ENCODE measurements around the gene CMIP.
"Not testable (repeated sequence)": the region's sequence is repeated elsewhere in the genome, so short reads cannot be mapped to it uniquely, and the experiment has no call there.

CMIP gene

GRCh38 chr16:81718637-81719036, 274.0 kb downstream of the CMIP start:
- no peak for DNase-seq (ENCODE audit: low read depth in 2 of 2)

GRCh38 chr16:81719993-81720392, 275.4 kb downstream of the CMIP start:
- no peak for DNase-seq (ENCODE audit: low read depth in 2 of 2)

- no peak for DNase-seq (ENCODE audit: low read depth in 2 of 2)
These were observed 276.6 kb downstream of the CMIP start for GRCh38 chr16:81720973-81721906.

GRCh38 chr16:81723098-81723723, 278.6 kb downstream of the CMIP start:
- peak in 1 of 2 donors; percentile 28 for DNase-seq (ENCODE audit: low read depth in 2 of 2)

- DNase-seq (ENCODE audit: low read depth in 2 of 2): no peak
These were observed 283.8 kb downstream of the CMIP start for GRCh38 chr16:81728435-81728834.

- no peak for DNase-seq (ENCODE audit: low read depth in 2 of 2)
These were observed 284.8 kb downstream of the CMIP start for GRCh38 chr16:81729451-81729850.

- peak; percentile 30 to 46 for DNase-seq (ENCODE audit: low read depth in 2 of 2)
These were observed 285.8 kb downstream of the CMIP start for GRCh38 chr16:81730090-81731051.

GRCh38 chr16:81731649-81732048, 287.0 kb downstream of the CMIP start:
- no peak for DNase-seq (ENCODE audit: low read depth in 2 of 2)

GRCh38 chr16:81732699-81733098, 288.1 kb downstream of the CMIP start:
- DNase-seq (ENCODE audit: low read depth in 2 of 2): no peak

GRCh38 chr16:81733295-81733694, 288.7 kb downstream of the CMIP start:
- DNase-seq (ENCODE audit: low read depth in 2 of 2): no peak

GRCh38 chr16:81734632-81735434, 290.2 kb downstream of the CMIP start:
- no peak for DNase-seq (ENCODE audit: low read depth in 2 of 2)

GRCh38 chr16:81737885-81738536, 293.4 kb downstream of the CMIP start:
- peak; percentile 71 to 83 for DNase-seq (ENCODE audit: low read depth in 2 of 2)

GRCh38 chr16:81738783-81739496, 294.3 kb downstream of the CMIP start:
- DNase-seq (ENCODE audit: low read depth in 2 of 2): no peak

- DNase-seq (ENCODE audit: low read depth in 2 of 2): no peak
These were observed 294.9 kb downstream of the CMIP start for GRCh38 chr16:81739503-81739902.

GRCh38 chr16:81740169-81740568, 295.6 kb downstream of the CMIP start:
- no peak for DNase-seq (ENCODE audit: low read depth in 2 of 2)

GRCh38 chr16:81741430-81741770, 296.8 kb downstream of the CMIP start:
- DNase-seq (ENCODE audit: low read depth in 2 of 2): not testable (repeated sequence)

- DNase-seq (ENCODE audit: low read depth in 2 of 2): no peak
These were observed 299.8 kb downstream of the CMIP start for GRCh38 chr16:81744385-81744784.

GRCh38 chr16:81744911-81745310, 300.3 kb downstream of the CMIP start:
- no peak for DNase-seq (ENCODE audit: low read depth in 2 of 2)

- peak; percentile 50 to 72 for DNase-seq (ENCODE audit: low read depth in 2 of 2)
These were observed 301.3 kb downstream of the CMIP start for GRCh38 chr16:81745704-81746558.
